ENCODE data around the gene FER. TPM values are rescaled to one million over a fixed set of nuclear protein-coding genes. Genes with fewer than 3 reads are reported as not detected.
A peak's percentile ranks its signal among the peaks of the same experiment; 100 is the strongest.

The FER gene
- total RNA-seq, 1 donor from 2014 or later = 30.7 TPM

- TF ChIP-seq CTCF (IDR thresholded peaks at IDR 0.05; ENCODE audit: unreplicated experiment) = no peak
- peak overlapping the region; percentile 99 for H3K27ac Mint-ChIP-seq (ENCODE audit: unreplicated experiment)
- H3K36me3 Mint-ChIP-seq (ENCODE audit: low read depth, unreplicated experiment) = no peaks in the 10 kb centered on the region
- no peak for DNase-seq (ENCODE audit: low spot score)
- peak overlapping the region; percentile 96 for H3K4me3 Mint-ChIP-seq (ENCODE audit: unreplicated experiment)
- H3K4me1 Mint-ChIP-seq (ENCODE audit: unreplicated experiment) = peaks cover 20% of the 10 kb centered on the region
- H3K9me3 Mint-ChIP-seq (ENCODE audit: unreplicated experiment) = no peaks in the 10 kb centered on the region
- H3K27me3 Mint-ChIP-seq (ENCODE audit: unreplicated experiment) = no peaks in the 10 kb centered on the region
These were observed 20.5 kb upstream of the FER start for GRCh38 chr5:108727236-108727650.

GRCh38 chr5:108727651-108728565 is 19.8 kb upstream of the FER start:
- Mint-ChIP-seq H3K27ac (ENCODE audit: unreplicated experiment) (peak overlapping the region; percentile 99), H3K27me3 (ENCODE audit: unreplicated experiment) (no peaks in the 10 kb centered on the region), H3K9me3 (ENCODE audit: unreplicated experiment) (no peaks in the 10 kb centered on the region), H3K36me3 (ENCODE audit: low read depth, unreplicated experiment) (no peaks in the 10 kb centered on the region), H3K4me3 (ENCODE audit: unreplicated experiment) (peak overlapping the region; percentile 96), H3K4me1 (ENCODE audit: unreplicated experiment) (peaks cover 20% of the 10 kb centered on the region)
- peak; percentile 92 for DNase-seq (ENCODE audit: low spot score)
- TF ChIP-seq CTCF (IDR thresholded peaks at IDR 0.05; ENCODE audit: unreplicated experiment) = no peak

- Mint-ChIP-seq H3K4me3 (ENCODE audit: unreplicated experiment) (peak overlapping the region; percentile 96), H3K27me3 (ENCODE audit: unreplicated experiment) (no peaks in the 10 kb centered on the region), H3K4me1 (ENCODE audit: unreplicated experiment) (peaks cover 20% of the 10 kb centered on the region), H3K36me3 (ENCODE audit: low read depth, unreplicated experiment) (no peaks in the 10 kb centered on the region), H3K27ac (ENCODE audit: unreplicated experiment) (peak overlapping the region; percentile 59), H3K9me3 (ENCODE audit: unreplicated experiment) (no peaks in the 10 kb centered on the region)
- TF ChIP-seq CTCF (IDR thresholded peaks at IDR 0.05; ENCODE audit: unreplicated experiment) = no peak
- DNase-seq (ENCODE audit: low spot score) = peak; percentile 9
These were observed 19.0 kb upstream of the FER start for GRCh38 chr5:108728566-108729241.

- Mint-ChIP-seq H3K27ac (ENCODE audit: unreplicated experiment) (no peak overlapping the region), H3K4me3 (ENCODE audit: unreplicated experiment) (no peak overlapping the region), H3K9me3 (ENCODE audit: unreplicated experiment) (no peaks in the 10 kb centered on the region), H3K27me3 (ENCODE audit: unreplicated experiment) (no peaks in the 10 kb centered on the region), H3K36me3 (ENCODE audit: low read depth, unreplicated experiment) (no peaks in the 10 kb centered on the region), H3K4me1 (ENCODE audit: unreplicated experiment) (peaks cover 20% of the 10 kb centered on the region)
- no peak for TF ChIP-seq CTCF (IDR thresholded peaks at IDR 0.05; ENCODE audit: unreplicated experiment)
- no peak for DNase-seq (ENCODE audit: low spot score)
These were observed 18.5 kb upstream of the FER start for GRCh38 chr5:108729242-108729615.
